Fibroblast of skin of scalp (primary cell): ENCODE results near the gene RFX4.
A peak's percentile ranks its signal among the peaks of the same experiment; 100 is the strongest.

Source experiments
- DNase-seq: peaks from one replicate; pipeline ENCODE4 v3.0.0-alpha.2; 2013

Gene RFX4

DNA sequence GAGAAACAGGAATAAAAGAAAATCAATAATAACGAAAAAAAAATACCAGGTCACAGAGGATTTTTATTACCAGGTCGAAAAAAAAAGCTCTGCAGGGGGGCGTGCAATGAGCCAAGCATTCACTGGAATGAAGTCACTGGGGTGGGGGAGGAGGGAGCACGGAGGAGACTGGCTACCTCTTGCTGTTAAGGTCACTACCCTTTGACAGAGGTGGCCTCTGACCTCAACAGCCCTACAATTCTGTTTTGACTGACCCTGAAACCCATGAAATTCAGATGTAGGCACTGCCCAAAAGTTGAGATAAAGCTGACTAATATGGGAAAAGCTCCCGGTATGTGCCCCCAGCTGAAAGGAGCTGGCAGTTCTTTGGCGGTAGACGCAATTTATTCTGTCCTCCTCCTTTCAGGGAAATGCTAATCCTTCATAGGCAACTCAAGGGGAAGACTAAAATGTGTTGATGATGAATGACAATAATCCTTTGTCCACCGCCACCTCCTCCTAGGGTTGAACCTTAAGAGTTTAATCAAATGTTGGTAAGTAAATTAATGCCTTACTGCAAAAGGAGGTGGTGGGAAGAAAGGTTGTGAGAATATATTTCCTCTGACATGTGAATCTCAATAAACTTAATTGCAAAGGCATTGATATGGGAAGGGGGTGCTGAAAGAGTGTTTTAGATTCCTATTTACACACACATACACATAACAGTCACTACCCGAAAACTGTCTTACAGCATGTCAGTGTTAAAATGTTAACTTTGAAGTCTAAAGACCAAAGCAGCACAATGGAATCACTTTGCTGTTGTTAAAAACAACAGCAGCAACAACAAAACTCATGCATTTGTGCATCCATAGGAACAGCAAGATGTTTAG is 185.4 kb downstream of the RFX4 start:
- DNase-seq: peak; percentile 62

DNA sequence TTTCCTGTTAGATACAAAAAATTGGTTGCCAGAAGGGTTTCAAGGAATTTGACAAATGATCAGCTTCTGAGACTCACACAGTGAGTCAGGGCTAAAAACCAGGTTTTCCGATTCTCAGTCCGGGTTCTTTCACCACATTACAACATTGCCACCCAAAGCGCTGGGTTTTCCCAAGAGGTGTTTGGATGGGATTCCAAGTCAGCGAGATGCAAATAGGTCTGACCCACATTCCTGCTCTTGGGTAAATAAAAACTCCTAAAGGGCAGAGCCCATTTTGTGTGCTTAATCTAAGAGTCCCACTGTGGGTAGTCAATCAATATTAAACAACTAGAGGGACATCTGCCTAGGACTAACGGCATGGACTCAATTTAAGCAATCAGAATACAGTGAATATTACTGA is 186.3 kb downstream of the RFX4 start:
- peak; percentile 83 for DNase-seq

DNA sequence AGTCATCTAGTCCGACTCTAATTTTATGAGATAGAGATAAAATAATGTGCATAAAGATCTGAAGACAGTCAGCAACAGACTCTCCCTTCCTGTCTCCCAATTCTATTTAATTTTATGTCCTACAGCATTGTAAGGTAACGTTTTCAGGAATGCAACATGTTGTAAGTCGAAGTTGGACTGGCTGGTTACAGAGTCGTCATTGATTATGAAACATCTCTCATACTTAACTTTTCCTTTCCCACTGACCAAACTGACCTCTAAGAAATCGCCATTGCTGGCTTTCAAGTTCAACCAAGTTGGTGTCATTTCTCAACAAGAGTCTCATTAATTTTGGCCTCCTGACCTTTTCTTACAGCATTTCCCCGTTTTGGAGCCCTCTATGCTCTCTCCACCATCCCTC is 186.7 kb downstream of the RFX4 start:
- DNase-seq: no peak

DNA sequence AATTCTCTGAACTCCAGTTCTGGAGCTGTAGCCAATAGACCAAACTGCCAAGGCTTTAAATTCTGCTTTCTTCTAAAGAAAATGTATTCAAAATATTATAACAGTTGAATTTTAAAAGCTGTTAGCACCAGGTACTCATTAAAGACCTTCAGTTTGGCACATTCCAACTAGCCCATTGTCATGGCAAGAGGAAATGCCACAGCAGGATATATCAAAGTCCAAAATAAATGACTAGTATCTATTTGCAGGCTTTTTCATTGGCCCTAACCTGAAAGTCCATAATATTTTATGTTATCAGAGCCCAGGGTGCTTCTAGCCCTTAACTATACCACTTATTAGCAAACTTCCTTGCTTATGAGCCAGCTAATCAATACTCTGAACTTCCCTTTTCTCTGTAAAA is 188.6 kb downstream of the RFX4 start:
- no peak for DNase-seq

DNA sequence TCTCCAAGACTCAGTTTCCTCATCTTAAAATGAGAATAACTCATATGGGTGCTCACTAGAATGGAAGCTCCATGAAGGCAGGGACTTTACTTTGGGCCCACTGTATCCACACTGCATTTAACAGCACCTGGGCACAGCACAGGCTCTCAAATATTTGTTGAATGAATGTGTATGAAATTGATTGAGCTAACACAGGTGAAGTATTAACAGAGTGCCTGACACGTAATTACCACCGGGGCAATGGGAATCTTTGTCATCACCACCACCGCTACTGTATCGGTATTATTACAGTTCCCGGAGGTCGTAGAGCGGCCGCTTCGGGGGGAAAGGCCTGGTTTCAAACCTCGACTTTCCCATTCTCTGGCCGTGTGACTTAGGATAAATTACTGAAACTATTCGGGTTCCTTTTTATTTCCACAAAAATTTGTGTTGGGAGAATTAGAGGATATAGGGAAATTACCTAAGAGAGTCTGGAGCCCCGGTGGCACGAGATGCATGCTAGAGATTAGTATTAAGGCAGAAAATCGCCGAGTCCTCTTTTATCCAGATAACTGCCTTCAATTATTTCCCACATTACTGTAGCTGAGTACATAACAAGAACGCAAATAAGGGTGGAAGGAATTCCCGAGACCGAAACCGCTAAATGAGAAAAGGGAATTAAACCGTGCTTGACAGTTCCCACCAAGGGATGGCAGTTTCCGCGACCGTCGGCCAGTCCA is 190.6 kb downstream of the RFX4 start:
- no peak for DNase-seq

DNA sequence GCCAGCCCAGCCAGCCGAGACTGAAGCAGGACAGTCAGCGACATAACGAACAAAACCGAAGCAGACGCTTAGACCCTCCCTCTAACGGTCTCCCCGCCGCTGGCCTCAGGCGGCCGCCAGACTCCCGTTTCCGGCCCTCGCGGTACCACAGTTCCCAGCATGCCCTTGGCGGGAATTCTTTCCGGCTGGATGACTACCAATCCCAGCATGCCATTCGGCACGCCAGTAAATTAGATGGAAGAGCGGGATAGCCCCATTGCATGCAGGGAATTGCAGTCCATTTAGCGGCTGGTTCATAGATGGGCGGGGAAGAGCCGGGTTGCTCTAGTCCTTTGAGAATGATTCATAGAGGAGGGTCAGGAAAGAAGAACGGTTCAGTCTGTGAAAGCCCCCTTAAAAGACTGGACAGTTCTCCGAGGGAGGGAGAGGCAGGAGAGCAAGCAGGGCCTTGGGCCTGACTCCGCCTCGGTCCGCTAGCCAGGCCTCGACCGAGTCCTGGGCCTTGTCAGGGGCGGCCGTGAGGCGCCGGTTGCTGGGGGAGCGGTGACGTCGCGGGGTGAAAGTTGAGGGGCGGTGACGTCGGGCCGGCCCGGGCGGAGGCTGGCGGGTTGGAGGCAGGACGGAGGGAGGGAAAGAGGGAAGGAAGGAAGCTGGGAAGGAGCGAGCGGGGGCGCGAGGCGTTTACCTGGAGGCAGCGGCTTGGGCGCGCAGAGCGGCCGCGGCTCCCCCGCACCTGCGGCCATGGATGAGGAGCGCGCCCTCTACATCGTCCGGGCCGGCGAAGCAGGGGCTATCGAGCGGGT is 191.4 kb downstream of the RFX4 start, which contains the start of gene RIC8B:
Gene RIC8B (plus strand): TSS at position 678 of the 803 bp plus-strand sequence. CDS start 64 bp downstream, at position 742.
- DNase-seq: peak; percentile 99

DNA sequence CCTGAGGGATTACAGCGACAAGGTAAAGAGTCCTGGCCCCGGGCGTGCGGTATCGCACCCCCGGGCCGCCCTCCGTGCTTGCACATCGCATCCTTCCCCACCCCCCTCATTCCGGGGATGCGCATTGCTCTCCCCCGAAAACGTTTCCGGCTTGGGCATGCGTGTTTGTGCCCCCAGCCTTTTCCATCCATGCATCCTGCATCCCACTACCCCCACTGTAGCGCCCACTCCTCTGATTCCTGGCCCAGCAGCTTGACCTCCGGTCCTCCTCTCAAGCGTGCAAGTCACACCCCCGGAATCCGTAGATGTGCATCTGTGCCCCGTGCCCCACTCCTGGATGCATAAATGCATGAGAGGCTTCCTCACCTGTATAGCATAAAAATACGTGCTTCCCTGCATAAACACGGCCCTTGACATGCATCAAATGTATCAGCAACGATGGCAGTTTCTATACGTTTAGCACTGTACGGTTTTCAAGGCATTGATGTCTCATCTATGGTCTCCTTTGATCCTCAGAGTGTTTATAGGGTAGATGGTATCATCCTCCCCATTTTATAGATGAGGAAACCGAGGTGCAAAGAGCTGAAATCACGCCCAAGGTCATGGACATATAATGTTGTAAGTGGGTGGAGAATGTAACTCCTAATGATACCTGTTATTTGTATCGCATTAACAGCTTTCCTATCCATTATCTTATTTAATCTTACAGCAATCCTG is 192.2 kb downstream of the RFX4 start:
- no peak for DNase-seq

DNA sequence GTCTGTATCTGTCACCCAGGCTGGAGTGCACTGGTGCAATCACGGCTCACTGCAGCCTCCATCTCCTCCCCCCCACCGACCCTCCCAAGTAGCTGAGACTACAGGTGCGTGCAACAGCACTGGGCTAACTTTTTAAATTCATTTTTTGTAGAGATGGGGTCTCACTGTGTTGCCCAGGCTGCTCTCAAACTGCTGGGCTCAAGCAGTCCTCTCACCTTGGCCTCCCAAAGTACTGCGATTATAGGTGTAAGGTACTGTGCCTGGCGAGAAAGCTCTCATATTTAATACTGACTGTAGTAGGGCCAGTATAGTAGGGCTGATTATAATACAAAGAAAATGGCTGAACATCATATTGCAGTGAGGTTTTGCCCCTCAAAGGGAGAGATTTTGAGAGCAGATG is 194.1 kb downstream of the RFX4 start:
- DNase-seq: no peak

DNA sequence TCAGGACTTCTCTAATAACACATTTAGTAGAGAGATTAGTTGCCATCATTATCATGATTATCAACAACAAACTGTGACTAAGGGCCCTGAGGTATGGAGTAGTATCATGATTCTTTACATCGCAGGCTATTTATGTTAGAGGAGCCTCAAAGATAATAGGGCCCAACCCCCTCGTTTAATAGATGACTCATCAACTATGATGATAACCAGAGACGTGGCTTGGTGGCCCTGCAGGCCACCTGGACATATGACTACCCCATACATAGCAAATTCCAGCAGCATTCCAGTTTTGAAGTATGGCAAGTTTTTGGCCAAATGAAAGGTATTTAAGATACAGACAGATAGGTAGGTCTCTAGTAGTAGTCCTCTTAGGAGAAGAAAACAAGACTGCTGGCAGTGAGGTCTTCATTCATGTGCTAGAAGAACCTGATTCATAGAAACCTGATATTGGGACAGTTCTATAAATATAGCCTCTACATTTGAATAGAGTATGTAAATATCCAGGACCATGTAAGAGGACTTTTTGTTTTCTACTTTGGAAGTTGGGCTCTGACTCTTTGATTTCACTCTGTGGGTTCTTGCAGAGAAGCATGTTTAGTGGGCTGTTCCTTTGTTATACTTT is 197.3 kb downstream of the RFX4 start:
- DNase-seq: no peak

DNA sequence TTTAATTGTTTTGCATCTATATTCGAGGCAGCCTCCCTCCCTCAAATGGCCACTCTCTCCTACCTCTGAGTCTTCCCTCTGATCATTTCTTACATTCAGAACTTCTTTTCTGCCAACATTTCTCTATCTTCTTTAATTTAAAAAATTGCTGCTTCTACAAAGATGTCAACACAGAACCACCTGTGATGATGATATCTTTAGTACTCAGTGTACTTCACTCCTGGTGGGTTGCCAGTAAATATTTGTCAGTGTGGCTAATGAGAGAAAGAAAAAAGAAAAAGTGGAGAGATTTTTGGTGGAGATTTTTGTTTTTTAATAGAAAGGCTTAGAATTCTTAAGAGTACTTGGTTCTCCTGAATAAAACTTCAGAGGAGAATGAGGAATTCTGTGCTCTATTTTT is 199.8 kb downstream of the RFX4 start:
- no peak for DNase-seq

DNA sequence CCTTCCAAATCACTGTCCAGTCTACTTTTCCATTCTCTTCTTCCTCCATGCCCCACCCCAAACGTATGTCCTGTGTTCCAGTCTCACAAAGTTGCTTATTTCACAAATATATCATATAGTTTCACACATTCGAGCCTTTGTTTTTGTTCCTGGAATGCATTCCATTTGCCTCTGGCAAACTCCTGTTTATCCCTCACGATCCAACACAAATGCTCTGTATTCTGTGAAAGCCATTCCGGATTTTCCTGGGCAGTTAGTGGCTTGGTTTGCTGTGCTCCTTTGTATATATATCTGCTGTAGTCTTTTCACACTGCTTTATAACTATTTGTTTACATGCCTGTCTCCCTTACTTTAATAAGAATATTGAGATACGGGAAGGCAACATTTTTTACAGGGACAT is 200.7 kb downstream of the RFX4 start:
- no peak for DNase-seq

DNA sequence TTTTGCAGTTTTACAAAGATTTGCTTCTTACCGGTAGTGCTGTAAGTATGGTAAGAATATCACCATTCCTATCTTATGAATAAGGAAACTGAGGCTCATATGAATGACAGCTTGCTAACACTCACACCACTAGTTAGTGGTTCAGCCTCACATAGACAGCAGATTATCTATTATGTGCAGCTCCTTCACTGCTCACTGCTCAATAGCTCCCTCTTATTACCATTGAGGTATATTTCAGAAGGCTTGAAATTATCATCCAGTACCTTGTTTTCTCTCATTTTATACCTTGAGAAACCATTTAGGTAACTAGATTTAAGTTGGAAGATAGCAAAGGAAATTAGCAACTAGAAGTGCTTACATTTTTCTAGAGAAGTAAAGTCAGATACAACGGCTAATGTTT is 207.2 kb downstream of the RFX4 start:
- DNase-seq: no peak

DNA sequence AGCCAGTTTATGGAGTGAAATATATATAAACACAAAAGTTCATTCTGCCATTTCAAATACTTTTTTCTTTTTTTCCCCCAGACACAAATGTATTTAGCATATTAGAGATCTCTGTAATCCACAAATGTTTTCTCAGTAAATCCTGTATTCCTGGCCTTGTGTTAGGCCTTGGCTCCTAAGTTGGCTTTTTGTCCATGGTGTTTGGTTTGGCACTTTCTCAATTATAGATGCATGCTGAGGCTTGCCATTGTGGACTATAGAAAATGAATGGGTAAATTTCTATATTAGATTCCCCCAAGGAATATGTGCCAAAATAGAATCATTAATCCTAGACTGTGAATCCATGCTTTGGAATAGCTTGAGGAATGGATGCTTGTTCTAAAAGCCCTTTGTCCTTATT is 208.7 kb downstream of the RFX4 start:
- DNase-seq: no peak

DNA sequence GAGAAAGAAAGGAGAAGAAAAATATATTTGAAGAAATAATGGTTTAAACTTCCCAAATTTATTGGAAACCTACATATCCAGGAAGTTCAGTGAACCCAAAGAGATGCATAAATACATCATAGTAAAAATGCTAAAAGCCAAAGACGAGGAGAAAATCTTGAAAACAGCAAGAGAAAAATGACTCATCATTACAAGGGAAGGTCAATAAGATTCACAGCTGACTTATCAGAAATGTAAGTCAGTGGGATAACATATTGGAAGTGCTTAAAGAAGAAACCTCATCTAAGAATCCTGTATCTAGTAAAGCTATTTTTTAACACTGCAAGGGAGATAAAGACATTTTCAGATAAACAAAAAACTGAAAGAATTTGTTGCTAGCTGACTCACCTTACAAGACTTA is 211.6 kb downstream of the RFX4 start:
- DNase-seq: no peak

DNA sequence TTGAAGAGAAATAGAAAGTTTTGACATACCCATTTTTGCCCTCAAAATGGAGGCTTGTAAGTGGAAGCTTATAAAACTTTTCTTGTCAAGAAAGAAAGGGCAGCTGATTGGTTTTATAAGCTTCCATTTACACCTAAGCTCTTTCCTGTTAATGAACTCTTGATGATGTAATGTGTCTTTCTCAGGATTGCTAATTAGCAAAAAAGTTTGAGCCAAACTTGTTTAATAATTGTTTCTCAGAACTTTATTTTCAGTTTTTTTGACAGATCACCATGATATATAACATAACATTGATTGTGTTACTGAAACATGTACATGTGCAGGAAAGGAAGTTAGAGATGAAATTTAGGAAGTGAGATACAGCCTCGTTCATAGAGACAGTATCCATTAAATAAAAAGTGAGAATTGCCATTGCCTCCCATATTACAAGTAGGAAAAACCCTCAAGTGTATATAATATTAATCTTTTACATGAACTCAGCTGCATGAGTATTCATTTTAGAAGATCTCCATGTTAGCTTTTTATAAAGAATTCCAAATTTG is 218.4 kb downstream of the RFX4 start:
- no peak for DNase-seq

DNA sequence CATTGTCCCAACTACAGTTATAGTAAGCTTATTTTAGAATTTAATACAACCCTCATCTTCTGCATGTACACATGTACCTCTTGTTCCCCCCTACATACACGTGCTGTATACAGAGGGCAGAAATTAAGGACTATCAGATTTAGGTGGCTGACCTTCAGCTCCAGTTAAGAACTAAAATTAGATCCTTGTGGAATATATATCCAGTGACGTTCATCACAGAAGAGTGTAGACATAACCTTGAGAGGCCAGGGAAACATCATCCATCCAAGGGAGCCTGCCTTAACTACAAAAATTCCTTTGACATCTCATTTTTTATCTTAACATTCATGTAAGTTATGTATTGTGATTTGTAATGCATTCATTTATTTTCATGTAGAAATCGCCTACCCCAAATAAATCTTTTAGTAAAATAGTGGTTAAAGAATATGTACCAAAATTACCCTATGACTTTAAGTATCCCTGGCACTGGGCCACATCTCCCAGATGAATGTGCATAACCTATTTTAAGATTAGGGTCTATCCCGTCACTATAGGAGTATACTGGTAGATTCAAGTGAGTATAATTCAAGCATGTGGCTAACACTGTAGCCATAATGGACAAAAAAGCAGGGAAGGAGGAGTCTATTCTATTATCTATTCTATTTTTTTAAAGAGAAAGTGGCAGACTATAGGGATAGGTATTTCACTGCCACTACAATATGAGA is 219.2 kb downstream of the RFX4 start:
- DNase-seq: no peak

DNA sequence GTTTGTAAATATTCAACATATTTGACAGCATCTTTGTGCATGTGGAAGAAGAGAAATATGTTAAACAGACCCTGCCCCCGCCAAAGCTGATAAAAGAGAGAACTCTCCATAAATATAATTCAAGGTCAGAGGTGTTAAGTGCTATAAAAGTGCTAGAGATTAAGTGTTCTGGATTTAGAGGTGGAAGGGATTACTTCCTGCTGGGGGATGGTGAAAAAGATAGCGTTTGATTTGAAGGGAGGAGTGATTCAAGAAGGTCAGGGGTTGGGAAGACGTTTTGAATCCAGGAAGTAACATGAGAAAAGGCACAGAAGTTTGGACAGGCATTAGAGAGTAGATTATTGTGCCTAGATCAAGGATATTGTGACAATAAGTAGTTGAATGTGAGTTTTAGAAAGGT is 221.9 kb downstream of the RFX4 start:
- DNase-seq: no peak
